Right renal pelvis (tissue), 4 donors: ENCODE results near the gene MBOAT2. TPM values are rescaled to one million over a fixed set of nuclear protein-coding genes. Genes with fewer than 3 reads are reported as not detected.

ENCODE experiments used
- DNase-seq, 4 donors: peaks; one replicate each; pipeline ENCODE4 v3.0.0-alpha.2; 2013; ENCODE audit warnings: low read depth in 4 of 4, low spot score in 3 of 4, missing footprints in 1 of 4
- polyA plus RNA-seq, 4 donors: library from polyadenylated mRNA; unstranded; fragments of 120-200 nt; gene quantifications; one replicate each; pipeline ENCODE4 v1.2.1, GENCODE V29; 2013; ENCODE audit not compliant: insufficient read length in 4 of 4

MBOAT2 gene
- polyA plus RNA-seq, 4 donors: 54.8 to 70.2 (median 65.4) TPM

GRCh38 chr2:9018534-9018933 is 15.1 kb upstream of the MBOAT2 start:
- no peak for DNase-seq

- DNase-seq: no peak
Observed at GRCh38 chr2:9018109-9018508, 14.6 kb upstream of the MBOAT2 start.

GRCh38 chr2:9017411-9017810 is 13.9 kb upstream of the MBOAT2 start:
- DNase-seq: no peak

GRCh38 chr2:9015998-9016397 is 12.5 kb upstream of the MBOAT2 start:
- DNase-seq: no peak

- no peak for DNase-seq
Observed at GRCh38 chr2:9013403-9013802, 9.9 kb upstream of the MBOAT2 start.

- DNase-seq: no peak
Observed at GRCh38 chr2:9010866-9011265, 7.4 kb upstream of the MBOAT2 start.

GRCh38 chr2:9008951-9009664 is 5.6 kb upstream of the MBOAT2 start:
- no peak for DNase-seq

- no peak for DNase-seq
Observed at GRCh38 chr2:9006368-9006767, 2.9 kb upstream of the MBOAT2 start.

- DNase-seq: no peak
Observed at GRCh38 chr2:9004338-9005204, 1.1 kb upstream of the MBOAT2 start.

- no peak for DNase-seq
Observed at GRCh38 chr2:9003366-9003615, 193 bp downstream of the MBOAT2 start.

GRCh38 chr2:9002637-9003365 is 683 bp downstream of the MBOAT2 start:
- DNase-seq: peak in 1 of 4 donors; percentile 26

- no peak for DNase-seq
Observed at GRCh38 chr2:9002313-9002636, 1.2 kb downstream of the MBOAT2 start.

GRCh38 chr2:9001778-9002177 is 1.7 kb downstream of the MBOAT2 start:
- no peak for DNase-seq

- no peak for DNase-seq
Observed at GRCh38 chr2:9001229-9001628, 2.3 kb downstream of the MBOAT2 start.

- no peak for DNase-seq
Observed at GRCh38 chr2:9000442-9000841, 3.0 kb downstream of the MBOAT2 start.

- DNase-seq: no peak
Observed at GRCh38 chr2:8999797-9000196, 3.7 kb downstream of the MBOAT2 start.

- DNase-seq: no peak
Observed at GRCh38 chr2:8999102-8999446, 4.4 kb downstream of the MBOAT2 start.

GRCh38 chr2:8998418-8999101 is 4.9 kb downstream of the MBOAT2 start:
- DNase-seq: no peak

- no peak for DNase-seq
Observed at GRCh38 chr2:8997631-8998030, 5.9 kb downstream of the MBOAT2 start.

GRCh38 chr2:8997108-8997507 is 6.4 kb downstream of the MBOAT2 start:
- DNase-seq: no peak

GRCh38 chr2:8996006-8996405 is 7.5 kb downstream of the MBOAT2 start:
- DNase-seq: no peak
